HG03025 (cell line): ENCODE measurements around the gene ARL3.

Experiments
- ATAC-seq: cut with Tn5 transposase; IDR thresholded peaks from one replicate; pipeline ENCODE4 v1.9.1; 2021; ENCODE audit warnings: mild to moderate bottlenecking, moderate library complexity; ENCODE audit not compliant: unreplicated experiment, low FRiP score

The ARL3 gene

GRCh38 chr10:102624751-102625645 lies 89.2 kb downstream of the ARL3 start:
- no peak for ATAC-seq

- ATAC-seq: no peak
Measured at GRCh38 chr10:102624094-102624493, 90.1 kb downstream of the ARL3 start.
